B cell (primary cell): Measurements from ENCODE around the gene WWP2. TPM values are rescaled to one million over a fixed set of nuclear protein-coding genes. Genes with fewer than 3 reads are reported as not detected.

Experiments
- ATAC-seq: fragments of 200-7000 bp; cut with Tn5 transposase; one replicate; pipeline ENCODE4 v1.10.0; 2021; ENCODE audit warnings: low read depth, mild to moderate bottlenecking, moderate number of reproducible peaks, moderate library complexity
- CTCF ChIA-PET: fragments of 350-600 bp; sonication (Branson Sonifier 250); formaldehyde crosslinking; loops from one replicate; lab custom pipeline; 2021; ENCODE audit warnings: antibody characterized with exemption, inconsistent platforms; lab: Charles Lee
- POLR2A ChIA-PET: fragments of 350-600 bp; sonication (Branson Sonifier 250); formaldehyde crosslinking; loops from one replicate; lab custom pipeline; 2021; ENCODE audit warnings: antibody characterized with exemption; lab: Charles Lee
- DNase-seq: peaks from one replicate; pipeline ENCODE4 v3.0.0; 2013
- H2AFZ ChIP-seq: 2 replicates; pipeline ENCODE4 v1.6.1; 2012; ENCODE audit warnings: mild to moderate bottlenecking, low read depth, low read length; ENCODE audit not compliant: insufficient read depth, poor library complexity, severe bottlenecking
- H3K27ac ChIP-seq, 2 donors: 1 replicate in 1 of 2; 2 replicates in 1 of 2; pipeline ENCODE4 v1.5.1; 2012 to 2013; ENCODE audit warnings: low read length in 2 of 2, mild to moderate bottlenecking in 2 of 2, moderate library complexity in 1 of 2
- H3K27me3 ChIP-seq, 4 experiments: fragments of 200-600 bp in 1 of 4; sonication (generic) in 1 of 4; replicated peaks in 1 of 4; 1 replicate in 2 of 4; 2 replicates in 2 of 4; pipeline versions ENCODE4 v1.6.1 to v1.7.0; 2013 to 2016; ENCODE audit warnings: low read length in 3 of 4, mild to moderate bottlenecking in 2 of 4, mixed read lengths in 1 of 4, moderate library complexity in 1 of 4; ENCODE audit not compliant: insufficient read depth in 4 of 4, control insufficient read depth in 3 of 4; ENCODE audit errors: control extremely low read depth in 1 of 4
- H3K36me3 ChIP-seq, 2 experiments: replicated peaks in 1 of 2; 1 replicate in 1 of 2; 2 replicates in 1 of 2; pipeline versions ENCODE4 v1.6.1 to v1.7.1; 2013; ENCODE audit warnings: low read length in 1 of 2; ENCODE audit not compliant: insufficient read depth in 2 of 2, control insufficient read depth in 1 of 2; ENCODE audit errors: control extremely low read depth in 1 of 2, extremely low read depth in 1 of 2
- H3K4me1 ChIP-seq, 2 donors: fragments of 200-600 bp in 1 of 2; sonication (generic) in 1 of 2; 1 replicate in 1 of 2; 2 replicates in 1 of 2; pipeline versions ENCODE4 v1.5.1 to v1.6.1; 2013 to 2017; ENCODE audit warnings: low read length in 2 of 2; ENCODE audit not compliant: control insufficient read depth in 2 of 2, insufficient read depth in 2 of 2
- H3K4me2 ChIP-seq: replicated peaks from 2 replicates; pipeline ENCODE3; 2012; ENCODE audit warnings: mild to moderate bottlenecking, low read depth, low read length; ENCODE audit not compliant: poor library complexity, severe bottlenecking
- H3K4me3 ChIP-seq, 5 experiments: fragments of 200-600 bp in 1 of 5; sonication (generic) in 1 of 5; 1 replicate in 3 of 5; 2 replicates in 2 of 5; pipeline versions ENCODE4 v1.5.1 to v1.7.0; 2011 to 2016; ENCODE audit warnings: low read length in 4 of 5, mild to moderate bottlenecking in 4 of 5, low read depth in 2 of 5, control low read depth in 1 of 5, moderate library complexity in 1 of 5; ENCODE audit not compliant: insufficient read depth in 1 of 5; ENCODE audit errors: control extremely low read depth in 1 of 5, extremely low read depth in 1 of 5
- H3K79me2 ChIP-seq: fragments of 200-600 bp; sonication (generic); one replicate; pipeline ENCODE4 v1.6.0; 2016; ENCODE audit warnings: low read length; ENCODE audit not compliant: control insufficient read depth, insufficient read depth
- H3K9ac ChIP-seq: fragments of 200-600 bp; sonication (generic); 2 replicates; pipeline ENCODE4 v1.6.1; 2017; ENCODE audit warnings: mild to moderate bottlenecking, low read length, moderate library complexity
- H3K9me3 ChIP-seq, 3 donors: one replicate each; pipeline versions ENCODE4 v1.6.1 to v1.7.1; 2013; ENCODE audit warnings: low read length in 2 of 3; ENCODE audit not compliant: control insufficient read depth in 2 of 3, insufficient read depth in 1 of 3; ENCODE audit errors: control extremely low read depth in 1 of 3
- H4K20me1 ChIP-seq: 2 replicates; pipeline ENCODE4 v1.6.0; 2012; ENCODE audit warnings: mild to moderate bottlenecking, low read length; ENCODE audit not compliant: insufficient read depth, control insufficient read depth, poor library complexity, severe bottlenecking
- H3K27ac Mint-ChIP-seq: one replicate; pipeline ENCODE4 v1.8.0; 2021; ENCODE audit warnings: mixed read lengths
- H3K27me3 Mint-ChIP-seq: one replicate; pipeline ENCODE4 v1.8.0; 2021; ENCODE audit warnings: mixed read lengths
- H3K4me1 Mint-ChIP-seq: one replicate; pipeline ENCODE4 v1.8.0; 2021; ENCODE audit warnings: mixed read lengths
- H3K4me3 Mint-ChIP-seq: one replicate; pipeline ENCODE4 v1.8.0; 2021; ENCODE audit warnings: mixed read lengths
- H3K9me3 Mint-ChIP-seq: one replicate; pipeline ENCODE4 v1.8.0; 2022; ENCODE audit warnings: mixed read lengths; ENCODE audit not compliant: insufficient read depth
- CTCF ChIP-seq: fragments of 200-600 bp; IDR thresholded peaks from one replicate; pipeline ENCODE4 v1.8.0; 2022; ENCODE audit warnings: antibody characterized with exemption, mild to moderate bottlenecking
- EZH2 ChIP-seq: IDR thresholded peaks from 2 replicates; pipeline ENCODE4 v1.6.1; 2012; ENCODE audit warnings: borderline replicate concordance, low read depth, mild to moderate bottlenecking, moderate library complexity, low read length; ENCODE audit not compliant: insufficient read depth, poor library complexity, severe bottlenecking
- WGBS: methylation state at CpG from one replicate; pipeline ENCODE4 v1.1.5; 2013; ENCODE audit warnings: missing lambda C conversion rate; ENCODE audit not compliant: insufficient coverage; 5-methylcytosine and 5-hydroxymethylcytosine counted together
- intact Hi-C: fragments of 100-400 bp; cut with micrococcal nuclease; formaldehyde crosslinking; loops from one replicate; pipeline ENCODE4 v1.10.0; 2022
- polyA plus RNA-seq: library from polyadenylated mRNA; depleted of rRNA; stranded (reverse); fragments of >200 nt; gene quantifications from 2 replicates; pipeline ENCODE4 v1.2.3, GENCODE V29; 2012
- total RNA-seq, 2 donors: library from RNA; stranded (reverse); fragments of 120-200 nt in 1 of 2; gene quantifications; 1 replicate in 1 of 2; 2 replicates in 1 of 2; pipeline versions ENCODE4 v1.2.3 to v1.2.4, GENCODE V29; 2013 to 2022

The WWP2 gene
- total and polyA plus RNA-seq, 2 donors (not counting 1 experiment from before 2014, with no cell fraction given) = 33.4 to 105 TPM

DNA sequence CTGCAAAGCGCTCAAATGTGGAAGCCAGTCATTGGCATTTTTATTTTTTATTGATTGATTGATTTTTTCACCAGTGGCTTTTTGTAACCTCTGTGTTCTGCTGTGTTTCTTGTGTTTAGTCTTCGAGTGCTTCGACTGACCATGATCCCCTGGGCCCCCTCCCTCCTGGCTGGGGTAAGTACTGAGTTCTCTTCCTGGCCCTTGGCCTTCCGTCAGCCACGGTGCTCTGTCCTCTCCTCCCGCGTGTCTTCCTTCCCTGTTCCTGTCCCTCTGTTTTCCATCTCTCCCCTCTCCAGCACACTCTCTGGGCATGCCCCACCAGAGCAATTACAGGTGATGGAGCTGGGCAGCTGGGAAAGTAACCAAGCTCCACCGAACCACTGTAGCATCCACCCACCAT lies 163.2 kb downstream of the WWP2 start:
- H3K4me3 Mint-ChIP-seq = no peak overlapping the region

DNA sequence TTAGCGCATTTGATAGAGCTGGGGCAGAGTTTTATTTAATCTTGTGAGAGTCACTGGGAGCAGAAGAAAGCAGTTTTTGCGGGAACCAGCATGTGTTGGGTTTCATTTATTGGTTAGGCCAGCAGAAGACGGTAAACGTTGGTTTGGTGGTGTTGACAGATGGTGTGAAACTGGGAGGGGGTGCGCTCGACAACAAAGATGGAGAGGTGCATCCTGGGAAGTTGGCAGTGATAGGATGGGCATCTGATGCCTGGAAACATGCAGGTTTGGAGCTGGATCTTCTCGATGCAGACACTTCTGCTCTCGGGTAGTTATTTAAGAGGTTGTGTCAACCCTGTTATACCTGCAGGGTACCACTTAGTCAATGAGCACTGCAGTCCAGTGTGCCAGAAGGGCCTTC lies 164.1 kb downstream of the WWP2 start:
- no peak for DNase-seq
- H3K27ac Mint-ChIP-seq = no peak overlapping the region
- intact Hi-C loops = no loop called here

More for the DNA sequence above, 163.2 kb downstream of the WWP2 start:
- Histone ChIP-seq H3K36me3 (peaks cover 0 to 32% of the 10 kb centered on the region in 2 experiments), H3K4me3 (no peak overlapping the region), H3K9ac (no peak overlapping the region), H3K79me2 (no peaks in the 10 kb centered on the region), H3K27me3 (no peaks in the 10 kb centered on the region), H4K20me1 (no peaks in the 10 kb centered on the region), H3K4me1 (no peaks in the 10 kb centered on the region), H2AFZ (no peak overlapping the region), H3K4me2 (no peak overlapping the region), H3K27ac (no peak overlapping the region), H3K9me3 (no peaks in the 10 kb centered on the region)
- H3K27ac Mint-ChIP-seq = no peak overlapping the region
- no peaks in the 10 kb centered on the region for H3K9me3 Mint-ChIP-seq
- intact Hi-C loops = no loop called here
- TF ChIP-seq EZH2 (no peak), CTCF (no peak)
- CTCF ChIA-PET = no interaction called here
- no peaks in the 10 kb centered on the region for H3K4me1 Mint-ChIP-seq
- H3K27me3 Mint-ChIP-seq = no peaks in the 10 kb centered on the region
- POLR2A ChIA-PET = no interaction called here
- 100% methylated on average over 6 of the region's 8 CpGs for WGBS
- ATAC-seq (no peak), DNase-seq (no peak)

More for the DNA sequence above, 164.1 kb downstream of the WWP2 start:
- H3K4me3 ChIP-seq = no peak overlapping the region
- 86% methylated on average over 8 of the region's 8 CpGs for WGBS
- TF ChIP-seq EZH2 = no peak
- no peak for TF ChIP-seq CTCF
- CTCF ChIA-PET = no interaction called here
- H3K79me2 ChIP-seq = no peaks in the 10 kb centered on the region
- H3K4me1 ChIP-seq = no peaks in the 10 kb centered on the region
- H3K27me3 Mint-ChIP-seq = no peaks in the 10 kb centered on the region
- H3K9ac ChIP-seq = no peak overlapping the region
- ATAC-seq = no peak
- H3K4me3 Mint-ChIP-seq = no peak overlapping the region
- H3K9me3 Mint-ChIP-seq = no peaks in the 10 kb centered on the region
- no peaks in the 10 kb centered on the region for H3K9me3 ChIP-seq
- POLR2A ChIA-PET = no interaction called here
- no peaks in the 10 kb centered on the region for H3K27me3 ChIP-seq
- H3K27ac ChIP-seq = no peak overlapping the region
- H3K36me3 ChIP-seq = peaks cover 0 to 39% of the 10 kb centered on the region in 2 experiments
- H4K20me1 ChIP-seq = no peaks in the 10 kb centered on the region
- H2AFZ ChIP-seq = no peak overlapping the region
- H3K4me2 ChIP-seq = no peak overlapping the region
- H3K4me1 Mint-ChIP-seq = no peaks in the 10 kb centered on the region
